Astrocyte (in vitro differentiated cells and primary cell): ENCODE data around the gene ZBED5. TPM values are rescaled to one million over a fixed set of nuclear protein-coding genes. Genes with fewer than 3 reads are reported as not detected.
A peak's percentile ranks its signal among the peaks of the same experiment; 100 is the strongest.
"Not testable (repeated sequence)": the region's sequence is repeated elsewhere in the genome, so short reads cannot be mapped to it uniquely, and the experiment has no call there.

Source experiments
- DNase-seq: peaks from one replicate; pipeline ENCODE4 v3.0.0-alpha.2; 2010; ENCODE audit warnings: low read depth
- FAIRE-seq: peaks from 2 replicates; lab custom pipeline; 2011; peaks lifted over from hg19 to GRCh38; lab: Jason Lieb, UNC
- H2AFZ ChIP-seq: 2 replicates; pipeline ENCODE4 v1.6.0; 2012; ENCODE audit warnings: low read depth, low read length, inconsistent platforms
- H3K27ac ChIP-seq: 2 replicates; pipeline ENCODE4 v1.5.1; 2011; ENCODE audit warnings: low read depth, low read length, inconsistent platforms
- H3K27me3 ChIP-seq: 2 replicates; pipeline ENCODE4 v1.6.0; 2011; ENCODE audit warnings: low read length, inconsistent platforms; ENCODE audit not compliant: insufficient read depth
- H3K36me3 ChIP-seq: 2 replicates; pipeline ENCODE4 v1.5.1; 2011; ENCODE audit warnings: low read length, inconsistent platforms; ENCODE audit not compliant: insufficient read depth
- H3K4me1 ChIP-seq: 2 replicates; pipeline ENCODE4 v1.5.1; 2011; ENCODE audit warnings: low read length, inconsistent platforms; ENCODE audit not compliant: insufficient read depth
- H3K4me2 ChIP-seq: 2 replicates; pipeline ENCODE4 v1.6.0; 2012; ENCODE audit warnings: low read length, inconsistent platforms
- H3K4me3 ChIP-seq: 2 replicates; pipeline ENCODE4 v1.5.1; 2011; ENCODE audit warnings: low read depth, mild to moderate bottlenecking, low read length, inconsistent platforms; ENCODE audit not compliant: insufficient read depth
- H3K79me2 ChIP-seq: 2 replicates; pipeline ENCODE4 v1.6.0; 2012; ENCODE audit warnings: mild to moderate bottlenecking, low read length, inconsistent platforms; ENCODE audit not compliant: insufficient read depth
- H3K9ac ChIP-seq: 2 replicates; pipeline ENCODE4 v1.6.0; 2012; ENCODE audit warnings: mild to moderate bottlenecking, low read length, inconsistent platforms
- H3K9me3 ChIP-seq: 2 replicates; pipeline ENCODE4 v1.5.1; 2012; ENCODE audit warnings: low read depth, mild to moderate bottlenecking, low read length, inconsistent platforms; ENCODE audit not compliant: insufficient read depth
- H4K20me1 ChIP-seq: 2 replicates; pipeline ENCODE4 v1.6.0; 2012; ENCODE audit warnings: low read length, inconsistent platforms; ENCODE audit not compliant: insufficient read depth
- H3K27ac Mint-ChIP-seq: one replicate; pipeline ENCODE4 v1.8.0; 2021; ENCODE audit warnings: mild to moderate bottlenecking, mixed read lengths; ENCODE audit not compliant: unreplicated experiment
- H3K27me3 Mint-ChIP-seq: one replicate; pipeline ENCODE4 v1.8.0; 2021; ENCODE audit warnings: low read depth, mixed read lengths; ENCODE audit not compliant: unreplicated experiment
- H3K36me3 Mint-ChIP-seq: one replicate; pipeline ENCODE4 v1.8.0; 2021; ENCODE audit warnings: low read depth, mixed read lengths; ENCODE audit not compliant: unreplicated experiment
- H3K4me1 Mint-ChIP-seq: one replicate; pipeline ENCODE4 v1.8.0; 2021; ENCODE audit warnings: low read depth, mixed read lengths; ENCODE audit not compliant: unreplicated experiment
- H3K4me3 Mint-ChIP-seq: one replicate; pipeline ENCODE4 v1.8.0; 2021; ENCODE audit warnings: mild to moderate bottlenecking, moderate library complexity, mixed read lengths; ENCODE audit not compliant: unreplicated experiment
- H3K9me3 Mint-ChIP-seq: one replicate; pipeline ENCODE4 v1.8.0; 2021; ENCODE audit warnings: mild to moderate bottlenecking, mixed read lengths; ENCODE audit not compliant: unreplicated experiment
- CTCF ChIP-seq: IDR thresholded peaks from 2 replicates; pipeline ENCODE4 v1.5.1; 2011; ENCODE audit warnings: low read depth, mild to moderate bottlenecking, inconsistent platforms, low read length, moderate library complexity; ENCODE audit not compliant: insufficient read depth
- EZH2 ChIP-seq: IDR thresholded peaks from 2 replicates; pipeline ENCODE4 v1.6.1; 2012; ENCODE audit warnings: mild to moderate bottlenecking, low read length, inconsistent platforms; ENCODE audit not compliant: insufficient read depth
- total RNA-seq: library from RNA; stranded (reverse); gene quantifications from 2 replicates; pipeline ENCODE4 v1.2.1, GENCODE V29; 2021

Gene ZBED5
- total RNA-seq, 1 donor from 2014 or later: 32.9 TPM

GRCh38 chr11:10887307-10887706 lies 29.5 kb upstream of the ZBED5 start:
- no peaks in the 10 kb centered on the region for H3K9me3 ChIP-seq
- H3K27ac Mint-ChIP-seq: no peak overlapping the region
- peaks cover 5% of the 10 kb centered on the region for H3K4me1 Mint-ChIP-seq
- H3K4me2 ChIP-seq: no peak overlapping the region
- H3K4me3 ChIP-seq: no peak overlapping the region
- no peaks in the 10 kb centered on the region for H4K20me1 ChIP-seq
- H3K36me3 Mint-ChIP-seq: peaks cover 5% of the 10 kb centered on the region
- peaks cover 7% of the 10 kb centered on the region for H3K9me3 Mint-ChIP-seq
- no peak overlapping the region for H3K4me3 Mint-ChIP-seq
- FAIRE-seq: no peak
- no peaks in the 10 kb centered on the region for H3K27me3 ChIP-seq
- no peak for DNase-seq
- H3K79me2 ChIP-seq: no peaks in the 10 kb centered on the region
- no peaks in the 10 kb centered on the region for H3K36me3 ChIP-seq
- no peak overlapping the region for H3K9ac ChIP-seq
- H2AFZ ChIP-seq: no peak overlapping the region
- H3K4me1 ChIP-seq: peaks cover 6% of the 10 kb centered on the region
- no peaks in the 10 kb centered on the region for H3K27me3 Mint-ChIP-seq
- TF ChIP-seq CTCF (no peak), EZH2 (no peak)
- H3K27ac ChIP-seq: no peak overlapping the region

- Mint-ChIP-seq H3K36me3 (peaks cover 5% of the 10 kb centered on the region), H3K27ac (no peak overlapping the region), H3K27me3 (no peaks in the 10 kb centered on the region), H3K9me3 (peaks cover 7% of the 10 kb centered on the region), H3K4me1 (peaks cover 5% of the 10 kb centered on the region), H3K4me3 (no peak overlapping the region)
- H3K9ac ChIP-seq: no peak overlapping the region
- FAIRE-seq: no peak
- H3K27ac ChIP-seq: no peak overlapping the region
- H2AFZ ChIP-seq: no peak overlapping the region
- no peaks in the 10 kb centered on the region for H3K9me3 ChIP-seq
- no peaks in the 10 kb centered on the region for H3K27me3 ChIP-seq
- no peak overlapping the region for H3K4me3 ChIP-seq
- H4K20me1 ChIP-seq: no peaks in the 10 kb centered on the region
- DNase-seq: no peak
- TF ChIP-seq EZH2 (no peak), CTCF (no peak)
- H3K79me2 ChIP-seq: no peaks in the 10 kb centered on the region
- H3K4me2 ChIP-seq: no peak overlapping the region
- H3K36me3 ChIP-seq: no peaks in the 10 kb centered on the region
- peaks cover 6% of the 10 kb centered on the region for H3K4me1 ChIP-seq
Measured at GRCh38 chr11:10886652-10887250, 28.9 kb upstream of the ZBED5 start.

- Mint-ChIP-seq H3K36me3 (peaks cover 5% of the 10 kb centered on the region), H3K4me1 (peaks cover 5% of the 10 kb centered on the region), H3K4me3 (no peak overlapping the region), H3K27ac (no peak overlapping the region), H3K27me3 (no peaks in the 10 kb centered on the region), H3K9me3 (peaks cover 7% of the 10 kb centered on the region)
- Histone ChIP-seq H3K27ac (no peak overlapping the region), H3K79me2 (no peaks in the 10 kb centered on the region), H3K27me3 (no peaks in the 10 kb centered on the region), H3K36me3 (no peaks in the 10 kb centered on the region), H3K9ac (no peak overlapping the region), H3K9me3 (no peaks in the 10 kb centered on the region), H2AFZ (no peak overlapping the region), H3K4me3 (no peak overlapping the region), H4K20me1 (no peaks in the 10 kb centered on the region), H3K4me1 (peaks cover 6% of the 10 kb centered on the region), H3K4me2 (peak overlapping the region; percentile 28)
- TF ChIP-seq CTCF: no peak
- no peak for TF ChIP-seq EZH2
- peak; percentile 49 for DNase-seq
- FAIRE-seq: no peak
Measured at GRCh38 chr11:10885703-10886363, 28.0 kb upstream of the ZBED5 start.

- H3K9me3 ChIP-seq, H3K27ac Mint-ChIP-seq, H3K79me2 ChIP-seq, H3K27ac ChIP-seq, DNase-seq, H3K36me3 ChIP-seq, H4K20me1 ChIP-seq, H3K27me3 Mint-ChIP-seq, H3K4me2 ChIP-seq, H3K27me3 ChIP-seq, H2AFZ ChIP-seq, H3K4me1 ChIP-seq, FAIRE-seq, H3K9ac ChIP-seq, H3K4me3 Mint-ChIP-seq, H3K4me1 Mint-ChIP-seq, H3K4me3 ChIP-seq, H3K36me3 Mint-ChIP-seq, H3K9me3 Mint-ChIP-seq: not testable (repeated sequence)
Measured at GRCh38 chr11:10884292-10884691, 26.4 kb upstream of the ZBED5 start.
